IPS-NIHi7 (cell line): ENCODE results near the gene GPR173.

ENCODE experiments used
- DNase-seq: peaks from one replicate; pipeline ENCODE4 v3.0.0; 2012; ENCODE audit warnings: mixed read lengths; ENCODE audit errors: extremely low spot score

GPR173 gene

DNA sequence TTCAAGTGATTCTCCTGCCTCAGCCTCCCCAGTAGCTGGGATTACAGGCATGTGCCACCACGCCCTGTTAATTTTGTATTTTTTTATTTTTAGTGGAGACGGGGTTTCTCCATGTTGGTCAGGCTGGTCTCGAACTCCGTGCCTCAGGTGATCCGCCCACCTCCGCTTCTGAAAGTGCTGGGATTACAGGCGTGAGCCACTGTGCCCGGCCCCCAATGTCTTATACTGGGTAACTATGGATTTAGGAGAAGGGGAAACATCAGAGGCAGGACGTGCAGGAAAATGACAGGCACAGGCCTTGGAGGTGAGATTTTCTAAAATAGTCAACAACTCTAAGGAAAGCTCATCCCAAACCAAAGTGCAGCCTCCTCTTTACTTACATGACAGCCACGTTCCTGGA is 22.5 kb downstream of the GPR173 start:
- no peak for DNase-seq

DNA sequence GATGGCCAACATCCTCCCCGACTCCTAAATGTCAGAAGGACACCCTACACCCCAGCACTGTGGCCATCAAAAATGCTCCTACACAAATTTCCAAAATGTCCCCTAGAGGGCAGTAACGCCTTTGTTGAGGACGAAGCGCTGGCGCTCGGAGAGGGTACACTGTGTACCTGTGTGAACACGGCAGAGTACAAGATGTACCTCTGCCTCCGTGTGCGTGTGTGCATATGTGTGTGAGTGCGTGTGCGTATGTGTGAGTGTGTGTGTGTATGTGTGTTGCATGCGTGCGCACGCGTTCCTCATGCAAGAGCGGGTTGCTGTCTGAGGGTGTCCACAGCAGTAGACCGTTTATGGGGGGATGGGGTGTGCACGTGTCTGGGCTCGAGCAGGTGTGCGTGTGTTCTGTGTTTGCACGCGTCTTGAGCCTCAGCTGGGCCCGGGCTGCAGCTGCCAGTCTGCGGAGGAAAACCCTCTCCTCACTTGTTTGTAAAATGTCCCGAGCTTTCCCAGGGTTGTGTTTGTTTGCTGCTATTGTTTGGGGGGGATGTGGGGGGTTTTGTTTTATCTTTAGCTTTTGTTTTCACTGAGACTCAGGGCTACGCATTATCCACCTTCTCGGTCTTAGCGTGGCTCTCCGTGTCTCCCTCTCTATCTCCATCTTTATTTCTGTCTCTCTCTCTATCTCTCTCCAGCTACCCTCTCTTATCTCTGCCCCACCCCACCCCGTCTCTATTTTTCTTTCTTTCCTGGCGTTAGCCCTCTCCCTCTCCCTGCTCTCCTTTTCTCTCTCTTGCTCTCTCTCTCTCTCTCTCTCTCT is 23.2 kb downstream of the GPR173 start:
- peak; percentile 54 for DNase-seq

- no peak for DNase-seq
Measured at GRCh38 chrX:53072418-53073114, 24.0 kb downstream of the GPR173 start.

DNA sequence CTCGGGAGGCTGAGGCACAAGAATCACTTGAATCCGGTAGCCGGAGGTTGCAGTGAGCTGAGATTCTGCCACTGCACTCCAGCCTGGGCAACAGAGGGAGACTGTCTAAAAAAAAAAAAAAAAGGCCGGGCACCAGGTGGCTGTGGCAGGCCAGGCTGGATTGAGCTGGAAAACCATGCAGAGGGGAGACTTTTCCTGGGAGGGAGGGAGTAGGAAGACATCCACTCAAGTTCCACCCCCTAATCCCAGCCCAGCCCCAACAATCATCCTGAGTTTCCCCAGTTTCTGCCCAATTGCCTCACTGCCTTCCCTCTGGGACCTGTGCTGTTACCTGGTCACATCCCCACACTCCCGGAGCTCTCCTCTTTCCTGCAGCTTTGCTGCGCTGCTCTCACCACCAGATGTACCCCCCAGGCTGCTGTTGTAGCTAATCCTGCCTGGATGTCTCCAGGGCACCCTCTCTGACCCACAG is 24.6 kb downstream of the GPR173 start:
- no peak for DNase-seq

- DNase-seq = no peak
Measured at GRCh38 chrX:53075011-53075410, 26.4 kb downstream of the GPR173 start.

GRCh38 chrX:53076671-53077070 is 28.1 kb downstream of the GPR173 start:
- no peak for DNase-seq

DNA sequence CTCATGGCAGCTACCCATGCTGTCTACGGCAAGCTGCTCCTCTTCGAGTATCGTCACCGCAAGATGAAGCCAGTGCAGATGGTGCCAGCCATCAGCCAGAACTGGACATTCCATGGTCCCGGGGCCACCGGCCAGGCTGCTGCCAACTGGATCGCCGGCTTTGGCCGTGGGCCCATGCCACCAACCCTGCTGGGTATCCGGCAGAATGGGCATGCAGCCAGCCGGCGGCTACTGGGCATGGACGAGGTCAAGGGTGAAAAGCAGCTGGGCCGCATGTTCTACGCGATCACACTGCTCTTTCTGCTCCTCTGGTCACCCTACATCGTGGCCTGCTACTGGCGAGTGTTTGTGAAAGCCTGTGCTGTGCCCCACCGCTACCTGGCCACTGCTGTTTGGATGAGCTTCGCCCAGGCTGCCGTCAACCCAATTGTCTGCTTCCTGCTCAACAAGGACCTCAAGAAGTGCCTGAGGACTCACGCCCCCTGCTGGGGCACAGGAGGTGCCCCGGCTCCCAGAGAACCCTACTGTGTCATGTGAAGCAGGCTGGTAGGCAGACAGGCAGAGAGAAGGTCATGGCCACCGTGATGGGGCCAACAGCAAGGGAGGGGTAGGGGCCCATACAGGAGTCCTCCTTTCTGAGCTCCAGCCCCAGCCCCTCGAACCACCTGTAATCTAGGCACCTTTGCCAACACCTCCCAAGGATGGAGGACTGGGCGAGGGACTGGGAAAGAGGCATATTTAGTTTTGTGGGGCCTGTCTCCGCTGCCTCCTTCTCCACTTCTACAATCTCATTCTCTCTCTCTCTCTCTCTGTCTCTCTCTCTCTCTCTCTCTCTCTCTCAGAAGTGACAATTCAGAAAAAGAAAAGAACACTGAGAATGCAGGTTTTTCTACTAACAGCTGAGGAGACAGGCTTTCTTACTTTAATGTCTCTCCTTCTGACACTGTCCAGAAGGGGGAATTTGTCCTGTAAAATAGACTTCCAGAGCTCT is 28.9 kb downstream of the GPR173 start:
- no peak for DNase-seq

DNA sequence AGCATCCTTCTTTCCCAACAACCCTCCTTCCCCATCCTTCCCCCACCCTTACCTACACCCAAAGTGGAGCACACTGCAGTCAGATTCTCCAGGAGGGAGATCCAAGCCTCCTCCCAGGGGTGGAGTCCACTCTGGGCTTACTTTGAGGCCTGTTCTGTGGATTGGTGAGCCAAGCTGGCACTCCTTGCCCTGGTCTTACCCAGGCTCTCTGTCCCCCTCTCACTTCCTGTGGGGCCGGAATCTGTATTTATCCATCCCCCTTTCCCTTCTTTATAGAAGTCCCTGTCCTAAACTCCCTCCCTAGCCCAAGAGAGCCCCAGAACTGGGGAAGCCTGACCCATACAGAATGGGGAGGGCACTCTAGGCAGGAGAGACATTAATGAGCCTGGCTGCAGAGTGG is 30.4 kb downstream of the GPR173 start:
- DNase-seq = no peak

GRCh38 chrX:53080628-53081580 is 32.3 kb downstream of the GPR173 start:
- DNase-seq = no peak

GRCh38 chrX:53081925-53082772 is 33.6 kb downstream of the GPR173 start, which contains the start of gene TSPYL2:
Gene TSPYL2 (plus strand): TSS chrX:53082367. CDS start chrX:53082499, 132 bp downstream.
- DNase-seq = peak; percentile 83

- DNase-seq = no peak
Measured at GRCh38 chrX:53082773-53083616, 34.4 kb downstream of the GPR173 start.

DNA sequence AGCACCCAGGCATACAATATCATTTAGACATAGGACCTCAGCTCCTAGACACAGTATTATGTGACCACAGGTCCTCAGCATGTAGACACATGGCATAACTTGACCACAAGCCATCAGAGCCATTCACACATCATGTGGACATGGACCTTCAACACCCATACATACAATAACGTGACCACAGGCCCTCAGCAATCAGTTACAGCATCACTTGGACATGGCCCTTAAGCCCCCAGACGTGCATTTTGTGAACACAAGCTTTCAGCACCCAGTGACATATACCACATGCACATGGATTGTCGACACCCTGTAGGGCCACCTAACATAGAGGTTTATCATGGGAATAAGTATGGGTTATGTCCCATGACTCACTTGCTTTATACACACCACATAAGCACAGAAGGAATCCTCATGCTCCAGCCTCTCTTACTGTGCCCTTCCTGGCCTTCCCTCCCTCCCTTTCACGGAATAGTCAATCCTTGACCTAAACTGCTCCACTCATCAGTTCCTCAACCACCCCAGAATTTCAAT is 35.5 kb downstream of the GPR173 start:
- no peak for DNase-seq

DNA sequence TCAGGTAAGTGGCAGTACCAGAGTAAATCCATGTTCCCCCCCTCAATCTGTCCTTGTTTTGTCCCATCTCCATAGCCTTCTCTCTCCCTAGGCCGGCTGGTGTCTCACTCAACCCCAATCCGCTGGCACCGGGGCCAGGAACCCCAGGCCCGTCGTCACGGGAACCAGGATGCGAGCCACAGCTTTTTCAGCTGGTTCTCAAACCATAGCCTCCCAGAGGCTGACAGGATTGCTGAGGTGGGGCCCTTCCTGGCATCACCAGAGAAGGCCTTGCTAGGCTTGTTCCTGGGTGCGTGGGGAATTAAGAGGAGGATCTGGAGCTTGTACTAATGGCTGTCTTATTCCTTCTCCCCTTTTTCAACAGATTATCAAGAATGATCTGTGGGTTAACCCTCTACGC is 36.3 kb downstream of the GPR173 start:
- no peak for DNase-seq

- no peak for DNase-seq
Measured at GRCh38 chrX:53085661-53086229, 37.2 kb downstream of the GPR173 start.

DNA sequence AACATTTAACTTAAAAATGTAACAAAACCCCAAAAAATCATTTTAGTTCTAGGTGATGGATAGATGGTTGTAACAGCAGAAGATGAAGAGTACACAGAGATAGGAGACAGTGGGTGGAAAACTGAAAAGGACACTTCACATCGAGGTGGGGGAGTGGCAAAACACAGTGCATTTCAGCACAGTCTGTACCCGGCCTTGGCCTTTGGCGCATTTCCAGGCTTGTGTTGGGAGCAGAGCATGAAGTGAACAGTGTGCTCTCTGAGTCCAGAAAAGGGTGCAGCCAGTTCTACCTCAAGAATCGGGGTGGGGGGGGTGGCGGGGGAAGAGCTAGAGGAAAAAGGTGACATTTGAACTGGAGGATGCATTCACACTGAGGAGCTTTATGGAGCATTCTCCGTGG is 37.9 kb downstream of the GPR173 start:
- no peak for DNase-seq

GRCh38 chrX:53087388-53087831 is 38.8 kb downstream of the GPR173 start:
- no peak for DNase-seq

- DNase-seq = peak; percentile 80
Measured at GRCh38 chrX:53088136-53088974, 39.8 kb downstream of the GPR173 start.
